CD4-positive, CD25-positive, alpha-beta regulatory T cell (primary cell): ENCODE measurements around the gene VDAC1. TPM values are rescaled to one million over a fixed set of nuclear protein-coding genes. Genes with fewer than 3 reads are reported as not detected.

Source experiments
- ATAC-seq, 2 donors: fragments of 150-1000 bp; cut with Tn5 transposase; one replicate each; pipeline ENCODE4 v1.10.0; 2021; ENCODE audit warnings: low read depth in 2 of 2, moderate number of reproducible peaks in 2 of 2, moderate library complexity in 1 of 2
- DNase-seq, 3 donors: peaks; one replicate each; pipeline versions ENCODE4 v3.0.0 to v3.0.0-alpha.2; 2012 to 2022; ENCODE audit warnings: mixed read lengths in 1 of 3
- H3K27ac ChIP-seq: one replicate; pipeline ENCODE4 v1.7.0; 2013; ENCODE audit warnings: mild to moderate bottlenecking, low read length; ENCODE audit not compliant: insufficient read depth, poor library complexity, severe bottlenecking
- H3K27me3 ChIP-seq: one replicate; pipeline ENCODE4 v1.7.0; 2013; ENCODE audit warnings: low read length; ENCODE audit not compliant: control insufficient read depth, insufficient read depth
- H3K36me3 ChIP-seq: one replicate; pipeline ENCODE4 v1.7.0; 2013; ENCODE audit warnings: mild to moderate bottlenecking, low read length, moderate library complexity; ENCODE audit not compliant: control insufficient read depth, insufficient read depth
- H3K4me1 ChIP-seq: 2 replicates; pipeline ENCODE4 v1.7.0; 2013; ENCODE audit warnings: mild to moderate bottlenecking, low read length; ENCODE audit not compliant: insufficient read depth, control insufficient read depth, poor library complexity, severe bottlenecking
- H3K4me3 ChIP-seq: one replicate; pipeline ENCODE4 v1.7.0; 2013; ENCODE audit warnings: low read depth, mild to moderate bottlenecking, low read length, moderate library complexity
- H3K9me3 ChIP-seq, 2 experiments: 1 replicate in 1 of 2; 2 replicates in 1 of 2; pipeline ENCODE4 v1.7.0; 2013; ENCODE audit warnings: low read length in 2 of 2, mild to moderate bottlenecking in 1 of 2, moderate library complexity in 1 of 2; ENCODE audit not compliant: control insufficient read depth in 2 of 2
- H3K27ac Mint-ChIP-seq, 3 donors: one replicate each; pipeline ENCODE4 v1.8.0; 2020 to 2022; ENCODE audit warnings: mild to moderate bottlenecking in 3 of 3, mixed read lengths in 3 of 3, moderate library complexity in 2 of 3
- H3K27me3 Mint-ChIP-seq: one replicate; pipeline ENCODE4 v1.8.0; 2022; ENCODE audit warnings: mild to moderate bottlenecking, mixed read lengths
- H3K36me3 Mint-ChIP-seq: one replicate; pipeline ENCODE4 v1.8.0; 2020; ENCODE audit warnings: mixed read lengths
- H3K4me1 Mint-ChIP-seq, 4 donors: one replicate each; pipeline ENCODE4 v1.8.0; 2020 to 2022; ENCODE audit warnings: mixed read lengths in 4 of 4, mild to moderate bottlenecking in 1 of 4
- H3K4me3 Mint-ChIP-seq, 4 donors: one replicate each; pipeline ENCODE4 v1.8.0; 2020 to 2022; ENCODE audit warnings: mild to moderate bottlenecking in 4 of 4, mixed read lengths in 4 of 4, moderate library complexity in 3 of 4
- H3K9me3 Mint-ChIP-seq, 7 donors: one replicate each; pipeline ENCODE4 v1.8.0; 2020 to 2022; ENCODE audit warnings: mixed read lengths in 7 of 7, mild to moderate bottlenecking in 3 of 7, moderate library complexity in 2 of 7
- polyA plus RNA-seq, 4 donors: library from polyadenylated mRNA; unstranded; fragments of 300-500 nt; fragmentation: Illumina TruSeq; gene quantifications; one replicate each; pipeline ENCODE4 v1.2.3, GENCODE V29; 2021
- total RNA-seq: library from RNA; stranded (reverse); gene quantifications from one replicate; pipeline ENCODE4 v1.2.3, GENCODE V29; 2022

The VDAC1 gene, protein sequence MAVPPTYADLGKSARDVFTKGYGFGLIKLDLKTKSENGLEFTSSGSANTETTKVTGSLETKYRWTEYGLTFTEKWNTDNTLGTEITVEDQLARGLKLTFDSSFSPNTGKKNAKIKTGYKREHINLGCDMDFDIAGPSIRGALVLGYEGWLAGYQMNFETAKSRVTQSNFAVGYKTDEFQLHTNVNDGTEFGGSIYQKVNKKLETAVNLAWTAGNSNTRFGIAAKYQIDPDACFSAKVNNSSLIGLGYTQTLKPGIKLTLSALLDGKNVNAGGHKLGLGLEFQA
- 56.0 TPM for total RNA-seq
- polyA plus RNA-seq: 100 to 1,000 TPM in 2 of 4 donors, 10 to 100 TPM in 2; 85.4 to 104 (median 97.6) TPM

DNA sequence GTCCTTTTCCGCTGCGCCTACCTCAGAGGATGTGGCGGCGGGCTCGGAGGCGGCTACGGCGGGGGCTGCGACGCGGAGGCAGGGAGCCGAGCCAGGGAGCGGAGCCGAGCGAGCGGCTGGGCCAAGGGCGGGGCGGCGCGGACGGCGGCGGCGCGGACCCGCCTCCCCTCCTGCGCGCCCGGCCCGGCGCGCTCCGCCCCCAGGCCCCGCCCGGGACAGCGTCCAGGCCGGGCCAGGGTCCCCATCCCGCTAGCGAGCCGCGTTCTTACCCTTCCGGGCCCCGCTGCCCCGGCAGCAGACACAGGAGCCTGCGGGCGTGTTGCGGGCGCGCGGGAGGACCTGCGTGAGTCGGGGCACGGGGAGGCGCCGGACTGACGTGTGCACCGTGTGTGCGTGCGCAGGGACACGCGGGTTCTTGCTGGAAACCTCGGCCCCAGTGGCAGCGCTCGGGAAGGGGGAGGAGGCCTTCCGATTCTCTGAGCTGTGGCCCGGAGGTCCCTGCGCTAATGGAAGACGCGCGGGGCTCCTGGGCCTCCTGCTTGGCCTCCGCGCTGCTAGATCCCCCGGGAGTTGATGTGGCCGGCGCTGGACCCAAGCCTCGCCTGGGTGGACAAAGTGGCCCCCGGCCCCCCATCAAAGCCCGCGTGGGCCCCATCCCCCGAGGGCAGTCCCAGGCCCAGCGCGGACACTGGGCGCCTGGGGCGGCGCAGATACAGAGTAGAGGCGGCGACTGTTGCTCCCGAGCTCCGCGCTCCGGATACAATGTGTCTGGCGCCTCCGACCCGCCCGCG lies at the start of gene VDAC1:
Gene VDAC1, minus strand, starts transcription at position 350 of the 791 bp plus-strand sequence. CDS start 11,963 bp downstream, outside the sequence.
- peak within 1 kb of the TSS; percentile 94 for H3K27ac ChIP-seq
- ATAC-seq: peak; percentile 82
- peaks cover 13 to 48% (median 31%) of the 10 kb centered on the region in 4 donors for H3K4me1 Mint-ChIP-seq
- no peaks in the 10 kb centered on the region for H3K27me3 ChIP-seq
- H3K9me3 Mint-ChIP-seq: no peaks in the 10 kb centered on the region
- peak within 1 kb of the TSS; percentile 94 to 98 (median 95) for H3K27ac Mint-ChIP-seq
- peaks cover 31% of the 10 kb centered on the region for H3K4me1 ChIP-seq
- peaks cover 3% of the 10 kb centered on the region for H3K36me3 ChIP-seq
- H3K36me3 Mint-ChIP-seq: no peaks in the 10 kb centered on the region
- peak; percentile 83 to 90 (median 88) for DNase-seq
- H3K27me3 Mint-ChIP-seq: peaks cover 7% of the 10 kb centered on the region
- no peaks in the 10 kb centered on the region for H3K9me3 ChIP-seq
- peak within 1 kb of the TSS; percentile 85 for H3K4me3 ChIP-seq
- peak within 1 kb of the TSS; percentile 94 to 98 (median 95) for H3K4me3 Mint-ChIP-seq

- DNase-seq: no peak
Measured at GRCh38 chr5:134053840-134054338, 49.1 kb upstream of the VDAC1 start.

DNA sequence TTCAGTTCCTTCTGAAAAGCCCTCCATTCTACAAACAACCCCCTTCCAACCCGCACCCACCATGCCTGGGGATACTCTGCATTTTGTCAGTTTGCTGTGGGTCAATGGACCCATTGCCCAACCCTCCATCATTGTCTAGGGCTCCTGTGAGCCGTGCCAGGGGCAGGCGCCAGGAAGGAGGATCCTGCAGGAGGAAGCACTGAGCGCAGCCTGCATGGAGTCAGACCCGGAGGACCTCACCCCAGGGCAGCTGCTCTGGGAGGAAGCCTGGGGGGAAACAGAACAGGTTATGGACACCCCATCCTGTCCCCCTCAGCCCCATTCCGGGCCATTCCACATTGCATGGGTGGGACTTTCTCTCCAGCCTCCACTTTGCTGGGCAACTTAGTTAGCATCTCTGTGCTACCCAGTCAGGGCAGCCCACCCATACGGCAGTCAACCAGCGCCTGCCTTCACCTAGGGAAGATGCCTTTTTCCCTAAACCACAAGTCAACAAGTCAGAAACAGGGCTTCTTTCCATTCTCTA lies 48.6 kb upstream of the VDAC1 start:
- H3K9me3 Mint-ChIP-seq: peaks cover 0 to 1% (median 0%) of the 10 kb centered on the region in 7 donors
- Histone ChIP-seq H3K27me3 (no peaks in the 10 kb centered on the region), H3K36me3 (no peaks in the 10 kb centered on the region), H3K4me3 (peak overlapping the region; percentile 10), H3K27ac (no peak overlapping the region), H3K9me3 (no peaks in the 10 kb centered on the region), H3K4me1 (peaks cover 12% of the 10 kb centered on the region)
- H3K27ac Mint-ChIP-seq: peak overlapping the region; percentile 76 to 93 (median 82)
- H3K4me1 Mint-ChIP-seq: peaks cover 8 to 45% (median 18%) of the 10 kb centered on the region in 4 donors
- H3K36me3 Mint-ChIP-seq: no peaks in the 10 kb centered on the region
- peaks cover 4% of the 10 kb centered on the region for H3K27me3 Mint-ChIP-seq
- DNase-seq (no peak), ATAC-seq (no peak)
- H3K4me3 Mint-ChIP-seq: peak overlapping the region in 2 of 4 donors; percentile 52 to 70

More at GRCh38 chr5:134053840-134054338, 49.1 kb upstream of the VDAC1 start:
- H3K9me3 ChIP-seq: no peaks in the 10 kb centered on the region
- H3K4me1 Mint-ChIP-seq: peaks cover 8 to 45% (median 18%) of the 10 kb centered on the region in 4 donors
- peak overlapping the region; percentile 10 for H3K4me3 ChIP-seq
- H3K9me3 Mint-ChIP-seq: peaks cover 0 to 1% (median 0%) of the 10 kb centered on the region in 7 donors
- H3K27ac ChIP-seq: no peak overlapping the region
- no peaks in the 10 kb centered on the region for H3K36me3 Mint-ChIP-seq
- H3K36me3 ChIP-seq: no peaks in the 10 kb centered on the region
- peaks cover 12% of the 10 kb centered on the region for H3K4me1 ChIP-seq
- H3K4me3 Mint-ChIP-seq: peak overlapping the region in 2 of 4 donors; percentile 52 to 70
- H3K27me3 ChIP-seq: no peaks in the 10 kb centered on the region
- no peaks in the 10 kb centered on the region for H3K27me3 Mint-ChIP-seq
- ATAC-seq: peak; percentile 64
- H3K27ac Mint-ChIP-seq: peak overlapping the region; percentile 76 to 93 (median 82)

DNA sequence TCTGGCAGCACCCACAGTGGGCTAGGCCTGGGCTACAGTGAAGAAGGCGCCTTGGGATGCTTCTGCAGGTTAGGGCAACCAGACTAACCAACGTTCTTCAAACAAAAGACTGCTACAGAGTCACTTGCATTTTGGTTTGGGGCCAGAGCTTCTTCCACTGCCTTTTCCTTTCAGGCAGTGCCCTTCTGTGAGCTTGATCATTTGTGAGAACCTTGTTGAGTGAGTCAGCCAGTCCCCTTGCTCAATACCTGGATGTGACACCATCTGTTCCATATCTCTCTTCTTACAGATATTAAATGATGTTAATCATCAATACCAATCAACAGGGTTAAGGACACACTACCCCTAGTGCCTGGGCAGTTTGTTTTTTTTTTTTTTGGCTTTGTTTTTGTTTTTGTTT lies 46.5 kb upstream of the VDAC1 start:
- H3K9me3 Mint-ChIP-seq: peaks cover 0 to 1% (median 0%) of the 10 kb centered on the region in 7 donors
- no peaks in the 10 kb centered on the region for H3K27me3 ChIP-seq
- peaks cover 16% of the 10 kb centered on the region for H3K4me1 ChIP-seq
- ATAC-seq (no peak), DNase-seq (no peak)
- peaks cover 8 to 56% (median 19%) of the 10 kb centered on the region in 4 donors for H3K4me1 Mint-ChIP-seq
- H3K36me3 ChIP-seq: no peaks in the 10 kb centered on the region
- no peak overlapping the region for H3K4me3 Mint-ChIP-seq
- H3K27ac Mint-ChIP-seq: peak overlapping the region in 1 of 3 donors; percentile 44
- H3K27ac ChIP-seq: no peak overlapping the region
- H3K36me3 Mint-ChIP-seq: no peaks in the 10 kb centered on the region
- no peak overlapping the region for H3K4me3 ChIP-seq
- no peaks in the 10 kb centered on the region for H3K9me3 ChIP-seq
- H3K27me3 Mint-ChIP-seq: peaks cover 6% of the 10 kb centered on the region

DNA sequence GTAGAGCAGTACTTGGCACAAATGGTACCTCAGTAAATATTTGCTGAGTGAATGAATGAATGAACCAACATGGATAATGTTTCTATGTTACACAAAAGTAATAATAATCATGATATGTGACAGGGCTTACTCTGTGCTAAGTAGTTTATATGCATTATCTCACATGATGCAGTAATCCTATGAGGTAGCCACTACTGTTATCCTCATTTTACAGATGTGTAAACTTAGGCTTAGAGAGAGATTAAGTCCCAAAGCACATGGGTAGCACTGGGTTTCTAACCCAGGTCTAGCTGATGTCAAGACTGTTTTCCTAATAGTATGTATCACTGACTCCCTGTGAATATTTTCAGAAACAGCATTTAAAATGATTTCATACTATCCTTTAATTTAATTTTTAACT lies 44.1 kb upstream of the VDAC1 start:
- DNase-seq (no peak), ATAC-seq (no peak)
- H3K4me3 ChIP-seq: no peak overlapping the region
- Mint-ChIP-seq H3K9me3 (no peaks in the 10 kb centered on the region), H3K36me3 (no peaks in the 10 kb centered on the region), H3K4me3 (no peak overlapping the region), H3K27ac (peak overlapping the region in 1 of 3 donors; percentile 84), H3K27me3 (peaks cover 6% of the 10 kb centered on the region), H3K4me1 (peaks cover 5 to 48% (median 16%) of the 10 kb centered on the region in 4 donors)
- no peaks in the 10 kb centered on the region for H3K27me3 ChIP-seq
- H3K9me3 ChIP-seq: no peaks in the 10 kb centered on the region
- H3K4me1 ChIP-seq: peaks cover 11% of the 10 kb centered on the region
- no peaks in the 10 kb centered on the region for H3K36me3 ChIP-seq
- H3K27ac ChIP-seq: no peak overlapping the region

GRCh38 chr5:134047687-134048056 lies 42.9 kb upstream of the VDAC1 start:
- peaks cover 4% of the 10 kb centered on the region for H3K4me1 ChIP-seq
- no peak for ATAC-seq

GRCh38 chr5:134046801-134047686 lies 42.3 kb upstream of the VDAC1 start:
- no peak for ATAC-seq
- DNase-seq: no peak
- H3K4me3 Mint-ChIP-seq: no peak overlapping the region

More at GRCh38 chr5:134047687-134048056, 42.9 kb upstream of the VDAC1 start:
- H3K27ac Mint-ChIP-seq: no peak overlapping the region
- Histone ChIP-seq H3K36me3 (no peaks in the 10 kb centered on the region), H3K9me3 (no peaks in the 10 kb centered on the region), H3K27ac (no peak overlapping the region), H3K4me3 (no peak overlapping the region), H3K27me3 (no peaks in the 10 kb centered on the region)
- peaks cover 0 to 39% (median 9%) of the 10 kb centered on the region in 4 donors for H3K4me1 Mint-ChIP-seq
- H3K4me3 Mint-ChIP-seq: no peak overlapping the region
- no peaks in the 10 kb centered on the region for H3K9me3 Mint-ChIP-seq
- H3K27me3 Mint-ChIP-seq: peaks cover 6% of the 10 kb centered on the region
- no peaks in the 10 kb centered on the region for H3K36me3 Mint-ChIP-seq
- no peak for DNase-seq

More at GRCh38 chr5:134046801-134047686, 42.3 kb upstream of the VDAC1 start:
- Histone ChIP-seq H3K27ac (no peak overlapping the region), H3K36me3 (no peaks in the 10 kb centered on the region), H3K4me3 (no peak overlapping the region), H3K27me3 (no peaks in the 10 kb centered on the region), H3K9me3 (no peaks in the 10 kb centered on the region), H3K4me1 (peaks cover 6% of the 10 kb centered on the region)
- peak overlapping the region in 1 of 3 donors; percentile 20 for H3K27ac Mint-ChIP-seq
- H3K27me3 Mint-ChIP-seq: peaks cover 6% of the 10 kb centered on the region
- H3K9me3 Mint-ChIP-seq: no peaks in the 10 kb centered on the region
- no peaks in the 10 kb centered on the region for H3K36me3 Mint-ChIP-seq
- peaks cover 0 to 37% (median 6%) of the 10 kb centered on the region in 4 donors for H3K4me1 Mint-ChIP-seq
